CD4-positive, alpha-beta T cell treated with Interleukin-17A for 4 hours (primary cell): Measurements from ENCODE around the gene MRPL38.
A peak's percentile ranks its signal among the peaks of the same experiment; 100 is the strongest.

Experiments
- DNase-seq: peaks from one replicate; pipeline ENCODE4 v3.0.0-alpha.2; 2020; ENCODE audit warnings: mixed read lengths

Gene MRPL38

GRCh38 chr17:75917917-75918445 lies 13.3 kb upstream of the MRPL38 start:
- DNase-seq, result no peak

- no peak for DNase-seq
Measured at GRCh38 chr17:75917141-75917916, 12.6 kb upstream of the MRPL38 start.

GRCh38 chr17:75915268-75915667 lies 10.6 kb upstream of the MRPL38 start:
- DNase-seq, result no peak

GRCh38 chr17:75914643-75915267 lies 10.1 kb upstream of the MRPL38 start:
- DNase-seq, result no peak

- no peak for DNase-seq
Measured at GRCh38 chr17:75913537-75914210, 9.0 kb upstream of the MRPL38 start.

GRCh38 chr17:75910699-75911098 lies 6.0 kb upstream of the MRPL38 start:
- DNase-seq, result no peak

- DNase-seq, result no peak
Measured at GRCh38 chr17:75909812-75910274, 5.2 kb upstream of the MRPL38 start.

GRCh38 chr17:75909051-75909811 lies 4.5 kb upstream of the MRPL38 start:
- DNase-seq, result no peak

GRCh38 chr17:75908201-75908600 lies 3.5 kb upstream of the MRPL38 start:
- no peak for DNase-seq

GRCh38 chr17:75906143-75906884 lies 1.6 kb upstream of the MRPL38 start:
- DNase-seq, result no peak

GRCh38 chr17:75902406-75902805 lies 2.3 kb downstream of the MRPL38 start:
- no peak for DNase-seq

GRCh38 chr17:75901727-75902126 lies 3.0 kb downstream of the MRPL38 start:
- no peak for DNase-seq

GRCh38 chr17:75900691-75901533 lies 3.8 kb downstream of the MRPL38 start:
- no peak for DNase-seq

GRCh38 chr17:75899767-75900468 lies 4.8 kb downstream of the MRPL38 start:
- DNase-seq, result no peak

- no peak for DNase-seq
Measured at GRCh38 chr17:75899353-75899752, 5.3 kb downstream of the MRPL38 start.

GRCh38 chr17:75898791-75899190 lies 5.9 kb downstream of the MRPL38 start:
- no peak for DNase-seq

- DNase-seq, result no peak
Measured at GRCh38 chr17:75898065-75898464, 6.6 kb downstream of the MRPL38 start.

- no peak for DNase-seq
Measured at GRCh38 chr17:75897160-75898019, 7.3 kb downstream of the MRPL38 start.

GRCh38 chr17:75896415-75897159 lies 8.1 kb downstream of the MRPL38 start, which contains the start of gene TRIM65:
Gene TRIM65 (minus strand): TSS chr17:75896951. CDS start chr17:75896937, 14 bp downstream.
- DNase-seq, result peak; percentile 87
